HG03432 (cell line): ENCODE measurements around the gene EFCAB5.

Source experiments
- ATAC-seq: cut with Tn5 transposase; IDR thresholded peaks from one replicate; pipeline ENCODE4 v1.9.1; 2021; ENCODE audit warnings: mild to moderate bottlenecking, moderate library complexity; ENCODE audit not compliant: unreplicated experiment

EFCAB5 gene

GRCh38 chr17:30148376-30148775, 206.9 kb downstream of the EFCAB5 start:
- no peak for ATAC-seq

GRCh38 chr17:30151471-30151870, 210.0 kb downstream of the EFCAB5 start:
- no peak for ATAC-seq

GRCh38 chr17:30153463-30153862, 212.0 kb downstream of the EFCAB5 start:
- ATAC-seq: no peak

- ATAC-seq: no peak
Measured at GRCh38 chr17:30155389-30155788, 214.0 kb downstream of the EFCAB5 start.
